HEK293T (cell line): ENCODE results near the gene TSEN54.
A peak's percentile ranks its signal among the peaks of the same experiment; 100 is the strongest.

Experiments used
- CTCF ChIA-PET: fragments of 350-600 bp; formaldehyde crosslinking; extraction: SDS; loops from one replicate; lab custom pipeline; 2021; ENCODE audit warnings: antibody characterized with exemption, inconsistent platforms; lab: Yijun Ruan, JAX
- POLR2A ChIA-PET: fragments of 350-600 bp; formaldehyde crosslinking; extraction: SDS; loops from one replicate; lab custom pipeline; 2020; ENCODE audit warnings: antibody characterized with exemption, inconsistent platforms; lab: Yijun Ruan, JAX
- DNase-seq: peaks from one replicate; pipeline ENCODE4 v3.0.0; 2012; ENCODE audit warnings: mixed read lengths; ENCODE audit errors: extremely low spot score
- ARNT ChIP-seq: fragments of 450-650 bp; IDR thresholded peaks from 2 replicates; pipeline ENCODE4 v1.6.1; 2017; ENCODE audit warnings: mild to moderate bottlenecking
- BHLHE40 ChIP-seq: fragments of 450-650 bp; IDR thresholded peaks from 2 replicates; pipeline ENCODE4 v1.6.1; 2016; ENCODE audit warnings: mild to moderate bottlenecking, moderate library complexity, borderline replicate concordance
- CTBP1 ChIP-seq: fragments of 450-650 bp; IDR thresholded peaks from 2 replicates; pipeline ENCODE4 v1.6.1; 2016; ENCODE audit warnings: borderline replicate concordance
- ELF4 ChIP-seq: fragments of 450-650 bp; IDR thresholded peaks from 2 replicates; pipeline ENCODE4 v1.6.1; 2017; ENCODE audit warnings: antibody characterized with exemption
- FOXA1 ChIP-seq: fragments of 450-650 bp; IDR thresholded peaks from 2 replicates; pipeline ENCODE4 v1.6.1; 2016; ENCODE audit warnings: mild to moderate bottlenecking
- FOXK2 ChIP-seq: fragments of 450-650 bp; IDR thresholded peaks from 2 replicates; pipeline ENCODE4 v1.6.1; 2016; ENCODE audit warnings: mild to moderate bottlenecking
- FOXM1 ChIP-seq: fragments of 450-650 bp; IDR thresholded peaks from 2 replicates; pipeline ENCODE4 v1.6.1; 2017; ENCODE audit warnings: mild to moderate bottlenecking, borderline replicate concordance
- HDGF ChIP-seq: fragments of 450-650 bp; IDR thresholded peaks from 2 replicates; pipeline ENCODE4 v1.6.1; 2017; ENCODE audit warnings: antibody characterized with exemption, borderline replicate concordance
- L3MBTL2 ChIP-seq: fragments of 450-650 bp; conservative IDR thresholded peaks from 2 replicates; pipeline ENCODE4 v1.6.1; 2016; ENCODE audit warnings: mild to moderate bottlenecking
- LEF1 ChIP-seq: fragments of 450-650 bp; IDR thresholded peaks from 2 replicates; pipeline ENCODE4 v1.6.1; 2017; ENCODE audit warnings: mild to moderate bottlenecking, borderline replicate concordance
- NFRKB ChIP-seq: fragments of 450-650 bp; IDR thresholded peaks from 2 replicates; pipeline ENCODE4 v1.6.1; 2016; ENCODE audit warnings: mild to moderate bottlenecking, moderate library complexity
- PKNOX1 ChIP-seq: fragments of 450-650 bp; IDR thresholded peaks from 2 replicates; pipeline ENCODE4 v1.6.1; 2016
- SP1 ChIP-seq: fragments of 450-650 bp; IDR thresholded peaks from 2 replicates; pipeline ENCODE4 v1.6.1; 2017
- SUZ12 ChIP-seq: fragments of 450-650 bp; IDR thresholded peaks from 2 replicates; pipeline ENCODE4 v1.6.1; 2016; ENCODE audit warnings: mild to moderate bottlenecking
- TARDBP ChIP-seq: fragments of 450-650 bp; IDR thresholded peaks from 2 replicates; pipeline ENCODE4 v1.6.1; 2016
- ZNF384 ChIP-seq: fragments of 450-650 bp; IDR thresholded peaks from 2 replicates; pipeline ENCODE4 v1.6.1; 2016

The TSEN54 gene

DNA sequence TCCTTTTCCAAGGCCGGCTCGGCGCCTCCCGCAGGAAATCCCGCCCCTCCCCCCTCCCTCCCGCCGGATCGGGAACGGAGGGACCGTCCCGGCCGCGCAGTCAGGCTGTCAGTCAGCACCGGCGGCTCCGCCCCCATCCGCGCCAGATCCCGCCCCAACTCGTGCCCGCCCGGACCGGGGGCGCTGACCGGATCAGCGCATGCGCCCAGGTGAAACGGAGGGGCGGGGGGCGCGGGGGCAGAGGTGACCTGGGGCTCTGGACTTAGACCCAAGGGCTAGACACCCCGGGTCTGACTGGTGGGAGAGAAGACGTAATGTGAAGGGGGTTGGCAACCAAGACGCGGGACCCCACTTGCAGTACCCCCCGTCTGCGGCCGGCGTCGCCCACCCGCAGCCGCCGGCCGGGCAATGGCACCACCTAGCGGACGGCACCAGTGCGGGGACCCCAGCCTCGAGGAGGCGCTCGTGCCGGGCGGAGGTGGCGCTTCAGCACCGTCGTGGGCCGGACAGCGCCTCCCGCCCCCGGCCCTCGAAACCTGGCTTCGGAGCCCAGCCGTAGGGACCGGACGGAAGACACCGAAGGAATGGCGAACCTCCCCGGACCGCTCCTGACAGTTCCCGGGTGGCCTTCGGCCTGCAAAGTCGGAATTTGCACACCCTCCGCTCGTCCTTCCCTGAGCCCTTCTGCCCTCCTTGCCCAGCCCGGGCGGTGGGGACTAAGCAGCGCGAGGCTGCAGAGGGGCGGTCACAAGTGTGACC lies 653 bp upstream of the TSEN54 start, which contains the start of gene CASKIN2:
CASKIN2 (minus strand) TSS at position 42 of the 759 bp plus-strand sequence. CDS start 1,733 bp downstream, outside the sequence.
- ChIA-PET POLR2A (interaction anchor here (0.8 to 2.2 kb wide), 14 partner anchors 10 to 528 kb away, joined by 3 to 21 read pairs (median 4); partner anchors contain the start of genes CDR2L, LLGL2, MIF4GD and TMEM94), CTCF (interaction anchor here (0.6 to 1.4 kb wide), 9 partner anchors 9 to 275 kb away, joined by 3 to 9 read pairs (median 3); partner anchors contain the start of genes LLGL2 and TMEM94)
- TF ChIP-seq FOXA1 (no peak), L3MBTL2 (peak; percentile 65; the same call in 1 of the 2 replicates), FOXM1 (no peak), BHLHE40 (no peak), ARNT (peak; percentile 45; the same call in 1 of the 2 replicates), PKNOX1 (peak; percentile 98)
- peak; percentile 99 for DNase-seq

DNA sequence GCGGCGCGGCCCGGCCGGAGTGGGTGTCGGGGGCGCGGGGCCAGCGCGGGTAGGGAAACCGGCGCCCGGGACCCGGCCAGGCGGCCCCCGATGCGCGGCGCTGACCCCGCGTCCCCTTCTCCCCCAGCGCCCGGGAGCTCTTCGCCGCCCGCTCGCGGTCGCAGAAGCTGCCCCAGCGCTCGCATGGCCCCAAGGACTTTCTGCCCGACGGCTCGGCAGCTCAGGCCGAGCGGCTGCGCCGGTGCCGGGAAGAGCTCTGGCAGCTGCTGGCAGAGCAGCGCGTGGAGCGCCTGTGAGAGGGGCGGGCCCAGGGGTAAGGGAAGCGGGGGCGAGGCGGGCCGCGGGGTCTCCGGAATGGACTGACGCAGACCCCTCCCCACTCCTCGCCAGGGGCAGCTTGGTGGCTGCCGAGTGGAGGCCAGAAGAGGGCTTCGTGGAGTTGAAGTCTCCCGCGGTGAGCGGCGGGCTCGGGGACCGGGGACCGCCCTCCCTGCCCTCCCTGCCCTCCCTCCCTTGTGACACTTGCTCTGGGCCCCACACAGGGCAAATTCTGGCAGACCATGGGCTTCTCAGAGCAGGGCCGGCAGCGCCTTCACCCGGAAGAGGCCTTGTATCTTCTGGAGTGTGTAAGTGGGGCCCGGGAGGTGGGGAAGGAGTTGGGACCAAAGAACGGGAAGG lies 430 bp downstream of the TSEN54 start:
- ChIA-PET POLR2A (interaction anchor here (0.8 to 2.2 kb wide), 17 partner anchors 9 to 529 kb away, joined by 3 to 21 read pairs (median 4); partner anchors contain the start of genes CDR2L, LLGL2, MIF4GD and SLC25A19), CTCF (interaction anchor here (0.5 to 1.4 kb wide), 16 partner anchors 8 to 276 kb away, joined by 3 to 9 read pairs (median 3); partner anchors contain the start of genes LLGL2, MIF4GD and TMEM94)
- no peak for TF ChIP-seq SP1
- TF ChIP-seq ELF4, result no peak
- TF ChIP-seq CTBP1, result no peak
- no peak for TF ChIP-seq TARDBP
- no peak for TF ChIP-seq FOXA1
- TF ChIP-seq LEF1, result no peak
- TF ChIP-seq HDGF, result no peak
- no peak for TF ChIP-seq ARNT
- no peak for TF ChIP-seq FOXM1
- TF ChIP-seq ZNF384, result no peak
- TF ChIP-seq PKNOX1, result no peak
- no peak for TF ChIP-seq SUZ12
- TF ChIP-seq NFRKB, result no peak
- DNase-seq, result peak; percentile 37

GRCh38 chr17:75517297-75517865 lies 1.1 kb downstream of the TSEN54 start:
- ChIA-PET CTCF (interaction anchor here (0.9 to 1.4 kb wide), 3 partner anchors 8 to 84 kb away, joined by 3 to 9 read pairs (median 4); partner anchors contain the start of gene LLGL2), POLR2A (interaction anchor here (0.8 to 2.2 kb wide), 8 partner anchors 8 to 230 kb away, joined by 3 to 21 read pairs (median 4); partner anchors contain the start of genes LLGL2 and TMEM94)
- TF ChIP-seq PKNOX1, result no peak
- TF ChIP-seq ZNF384, result no peak
- TF ChIP-seq LEF1, result no peak
- no peak for TF ChIP-seq FOXM1
- TF ChIP-seq FOXA1, result no peak
- no peak for DNase-seq

GRCh38 chr17:75518201-75518600 lies 1.9 kb downstream of the TSEN54 start:
- TF ChIP-seq L3MBTL2, result no peak
- no peak for TF ChIP-seq PKNOX1
- no peak for TF ChIP-seq LEF1
- TF ChIP-seq BHLHE40, result no peak
- TF ChIP-seq NFRKB, result no peak
- TF ChIP-seq FOXM1, result no peak
- TF ChIP-seq FOXK2, result no peak
- no peak for TF ChIP-seq TARDBP
- TF ChIP-seq ZNF384, result no peak
- no peak for TF ChIP-seq SUZ12
- TF ChIP-seq SP1, result no peak
- no peak for TF ChIP-seq FOXA1
- no peak for TF ChIP-seq ARNT
- no peak for TF ChIP-seq HDGF
- TF ChIP-seq CTBP1, result no peak
- no peak for TF ChIP-seq ELF4
- CTCF ChIA-PET, result interaction anchor here (0.9 kb wide), 1 partner anchor 60 kb away, joined by 4 read pairs; no protein-coding TSS in a partner anchor
- POLR2A ChIA-PET, result no interaction called here
- no peak for DNase-seq
